HepG2 (cell line): Measurements from ENCODE around the gene VAV2. TPM values are rescaled to one million over a fixed set of nuclear protein-coding genes. Genes with fewer than 3 reads are reported as not detected.

Experiments
- ATAC-seq: fragments of 200-7000 bp; cut with Tn5 transposase; 3 replicates; pipeline ENCODE4 v1.9.1; 2020; ENCODE audit warnings: mild to moderate bottlenecking, moderate library complexity
- BruUV-seq: library from RNA; stranded (reverse); fragments of 400-500 nt; replicated peaks from 2 replicates; lab custom pipeline; 2021; lab: Mats Ljungman, UMichigan
- CTCF ChIA-PET: fragments of 300-600 bp; formaldehyde crosslinking; extraction: SDS; loops from one replicate; lab custom pipeline; 2021; ENCODE audit warnings: low total read pairs, inconsistent platforms, low intra/inter-chr PET ratio; lab: Yijun Ruan, JAX
- POLR2A ChIA-PET: fragments of 350-600 bp; sonication (Branson Sonifier 250); formaldehyde crosslinking; loops from one replicate; lab custom pipeline; 2020; ENCODE audit warnings: antibody characterized with exemption, inconsistent platforms; lab: Yijun Ruan, JAX
- DNase-seq: peaks from one replicate; pipeline ENCODE4 v3.0.0-alpha.2; 2015; ENCODE audit warnings: low spot score
- FAIRE-seq: peaks from 3 replicates; lab custom pipeline; 2011; peaks lifted over from hg19 to GRCh38; lab: Jason Lieb, UNC
- H2AFZ ChIP-seq: one replicate; pipeline ENCODE4 v1.6.1; 2011; ENCODE audit warnings: low read length, inconsistent platforms
- H3K27ac ChIP-seq: fragments of 300-600 bp; 3 replicates; pipeline ENCODE4 v1.8.0; 2011; ENCODE audit warnings: mixed run types, mild to moderate bottlenecking, mixed read lengths, low read length, inconsistent platforms; ENCODE audit not compliant: insufficient read depth; ENCODE audit errors: extremely low read length
- H3K27me3 ChIP-seq, 2 experiments: fragments of 200-600 bp in 1 of 2; 2 replicates in 1 of 2; 3 replicates in 1 of 2; pipeline versions ENCODE4 v1.6.0 to v1.8.0; 2011; ENCODE audit warnings: low read length in 2 of 2, mild to moderate bottlenecking in 2 of 2, moderate library complexity in 2 of 2, inconsistent platforms in 1 of 2; ENCODE audit not compliant: insufficient read depth in 2 of 2, control insufficient read depth in 1 of 2
- H3K36me3 ChIP-seq, 2 experiments: fragments of 200-600 bp in 1 of 2; replicated peaks in 1 of 2; 2 replicates in 1 of 2; 3 replicates in 1 of 2; pipeline versions ENCODE4 v1.5.1 to v1.8.0; 2011; ENCODE audit warnings: low read length in 2 of 2, inconsistent platforms in 1 of 2; ENCODE audit not compliant: insufficient read depth in 2 of 2, control insufficient read depth in 1 of 2
- H3K4me1 ChIP-seq: 2 replicates; pipeline ENCODE4 v1.5.1; 2012; ENCODE audit warnings: low read length, inconsistent platforms; ENCODE audit not compliant: insufficient read depth
- H3K4me2 ChIP-seq: 2 replicates; pipeline ENCODE4 v1.6.0; 2011; ENCODE audit warnings: low read depth, low read length, inconsistent platforms
- H3K4me3 ChIP-seq, 3 experiments: fragments of 200-600 bp in 1 of 3; sonication (generic), shearing (Covaris generic) in 1 of 3; replicated peaks in 1 of 3; 2 replicates each; pipeline ENCODE4 v1.5.1; 2011 to 2016; ENCODE audit warnings: low read length in 3 of 3, inconsistent platforms in 2 of 3, low read depth in 2 of 3, mild to moderate bottlenecking in 2 of 3, control low read depth in 1 of 3, mixed read lengths in 1 of 3; ENCODE audit not compliant: insufficient read depth in 1 of 3
- H3K79me2 ChIP-seq: one replicate; pipeline ENCODE4 v1.6.1; 2011; ENCODE audit warnings: low read length, inconsistent platforms; ENCODE audit not compliant: insufficient read depth
- H3K9ac ChIP-seq: 2 replicates; pipeline ENCODE4 v1.6.0; 2011; ENCODE audit warnings: mild to moderate bottlenecking, low read depth, low read length, inconsistent platforms; ENCODE audit not compliant: insufficient read depth
- H3K9me3 ChIP-seq: 2 replicates; pipeline ENCODE4 v1.5.1; 2012; ENCODE audit warnings: mild to moderate bottlenecking, low read length
- H4K20me1 ChIP-seq: 2 replicates; pipeline ENCODE4 v1.6.0; 2011; ENCODE audit warnings: inconsistent platforms, mild to moderate bottlenecking, low read length, moderate library complexity; ENCODE audit not compliant: insufficient read depth
- AGO2 ChIP-seq: fragments of 200-400 bp; formaldehyde crosslinking; optimal IDR thresholded peaks from 2 replicates; pipeline ENCODE3; 2017; ENCODE audit warnings: mild to moderate bottlenecking, low read depth, low read length, moderate library complexity
- KDM1A ChIP-seq: IDR thresholded peaks from 2 replicates; pipeline ENCODE4 v1.6.1; 2016; ENCODE audit warnings: missing compliant biosample characterization
- ZBTB44 ChIP-seq: sonication (generic); formaldehyde crosslinking; IDR thresholded peaks from 2 replicates; pipeline ENCODE4 v1.4.0; 2020; ENCODE audit warnings: missing genetic modification reagents
- ZNF891 ChIP-seq: sonication (generic); formaldehyde crosslinking; IDR thresholded peaks from 2 replicates; pipeline ENCODE4 v1.5.0; 2020; ENCODE audit warnings: mild to moderate bottlenecking, missing genetic modification reagents
- WGBS: methylation state at CpG from one replicate; pipeline ENCODE4 v1.1.6; 2017; ENCODE audit warnings: low lambda C conversion rate; 5-methylcytosine and 5-hydroxymethylcytosine counted together
- in situ Hi-C: cut with HindIII; loops from 2 replicates; pipeline ENCODE4 v1.10.0; 2017; ENCODE audit warnings: low pct_unique_long_range_greater_than_20kb; ENCODE audit not compliant: extremely low pct_ligation_motif_present
- intact Hi-C: fragments of 100-400 bp; cut with micrococcal nuclease; formaldehyde crosslinking; loops from one replicate; pipeline ENCODE4 v1.10.0; 2022; ENCODE audit not compliant: unreplicated experiment
- polyA plus RNA-seq, 8 experiments: library from polyadenylated mRNA; depleted of rRNA in 3 of 8; stranded (reverse) in 7 of 8; unstranded in 1 of 8; fragments of >200 nt; fragmentation: Illumina TruSeq in 4 of 8; extraction: Trizol in 4 of 8; gene quantifications; 2 replicates each; pipeline versions ENCODE4 v1.2.1 to v1.2.3, GENCODE V29; 2011 to 2016; ENCODE audit warnings: low read depth in 4 of 8, missing spikeins in 1 of 8, mixed read lengths in 1 of 8; ENCODE audit not compliant: insufficient read depth in 1 of 8
- total RNA-seq, 5 experiments: library from RNA; depleted of rRNA; stranded (reverse); fragments of >200 nt; fragmentation: Illumina TruSeq; extraction: Trizol; gene quantifications; 2 replicates each; pipeline ENCODE4 v1.2.3, GENCODE V29; 2016; ENCODE audit warnings: low read depth in 1 of 5

Gene VAV2
- total and polyA plus RNA-seq, 2 of the 13 experiments (the other 11 are each of a cell fraction or from before 2014, with no cell fraction given) = 22.5 to 22.9 TPM

GRCh38 chr9:133974631-133975341 is 17.3 kb downstream of the VAV2 start:
- Histone ChIP-seq H3K4me1 (peaks cover 94% of the 10 kb centered on the region), H3K4me3 (no peak overlapping the region), H3K27me3 (no peaks in the 10 kb centered on the region), H3K9ac (no peak overlapping the region; the same call in 1 of the 2 replicates), H3K79me2 (peaks cover 96% of the 10 kb centered on the region)
- intact Hi-C loops = loop anchor here (5.0 kb wide), 1 partner anchor 52 kb away; no protein-coding TSS in a partner anchor
- in situ Hi-C loops = no loop called here
- FAIRE-seq (no peak), ATAC-seq (no peak)
- POLR2A ChIA-PET = no interaction called here
- TF ChIP-seq ZBTB44 = no peak
- TF ChIP-seq AGO2 = peak; percentile 28
- TF ChIP-seq ZNF891 (CRISPR knock-in tag) = no peak
- TF ChIP-seq KDM1A (CRISPR knock-in tag) = no peak
- TF ChIP-seq, all 625 proteins: peak for 1
- H3K27ac ChIP-seq = peak overlapping the region; percentile 68
- BruUV-seq = no TSS peak
- H2AFZ ChIP-seq = no peak overlapping the region
- peak overlapping the region; percentile 62 for H3K4me2 ChIP-seq
- no peaks in the 10 kb centered on the region for H3K9me3 ChIP-seq
- whole genome bisulfite sequencing = 93% methylated on average over 15 of the region's 20 CpGs
- DNase-seq = no peak
- H4K20me1 ChIP-seq = peaks cover 19% of the 10 kb centered on the region; the same call in 1 of the 2 replicates
- CTCF ChIA-PET = no interaction called here
- peaks cover 1 to 8% of the 10 kb centered on the region in 2 experiments; a peak in 2 of 5 replicates for H3K36me3 ChIP-seq
